ENCODE measurements around the gene TTYH1. TPM values are rescaled to one million over a fixed set of nuclear protein-coding genes. Genes with fewer than 3 reads are reported as not detected.

Gene TTYH1
- total and polyA plus RNA-seq, 9 of the 15 experiments (the other 6 are each of a cell fraction or from before 2014, with no cell fraction given), result 0.08 TPM; not detected in 8

- TF ChIP-seq MBD1 (CRISPR knock-in tag; IDR thresholded peaks at IDR 0.05) (no peak), SMARCA4 (IDR thresholded peaks at IDR 0.05) (0 out of 2 replicates have a peak, but pooled peaks have one; percentile 17), MLLT1 (IDR thresholded peaks at IDR 0.05) (no peak), KHSRP (IDR thresholded peaks at IDR 0.05) (no peak), ZNF76 (CRISPR knock-in tag; IDR thresholded peaks at IDR 0.05; ENCODE audit: borderline replicate concordance) (no peak), HDAC1 (IDR thresholded peaks at IDR 0.05) (peak in 1 of 2 experiments; percentile 59; a peak in 2 of 4 replicates), MCM7 (IDR thresholded peaks at IDR 0.05) (peak in 1 of 2 experiments; percentile 65; a peak in 1 of 4 replicates), TFAP4 (CRISPR knock-in tag; IDR thresholded peaks at IDR 0.05; ENCODE audit: borderline replicate concordance) (peak; percentile 36; the same call in 1 of the 2 replicates), EP300 (IDR thresholded peaks at IDR 0.05; ENCODE audit: low read length) (no peak), HMGN3 (IDR thresholded peaks at IDR 0.05; ENCODE audit: borderline replicate concordance, extremely low read depth, insufficient read length, low read depth, low read length) (no peak)
- TF ChIP-seq, protein P1, sequence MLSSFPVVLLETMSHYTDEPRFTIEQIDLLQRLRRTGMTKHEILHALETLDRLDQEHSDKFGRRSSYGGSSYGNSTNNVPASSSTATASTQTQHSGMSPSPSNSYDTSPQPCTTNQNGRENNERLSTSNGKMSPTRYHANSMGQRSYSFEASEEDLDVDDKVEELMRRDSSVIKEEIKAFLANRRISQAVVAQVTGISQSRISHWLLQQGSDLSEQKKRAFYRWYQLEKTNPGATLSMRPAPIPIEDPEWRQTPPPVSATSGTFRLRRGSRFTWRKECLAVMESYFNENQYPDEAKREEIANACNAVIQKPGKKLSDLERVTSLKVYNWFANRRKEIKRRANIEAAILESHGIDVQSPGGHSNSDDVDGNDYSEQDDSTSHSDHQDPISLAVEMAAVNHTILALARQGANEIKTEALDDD (IDR thresholded peaks at IDR 0.05), result no peak
Measured at GRCh38 chr19:54418030-54418929, 3.0 kb downstream of the TTYH1 start (continued).

Measured in K562 (cell line).